Body of pancreas (tissue), 4 donors: ENCODE data around the gene RNF169. TPM values are rescaled to one million over a fixed set of nuclear protein-coding genes. Genes with fewer than 3 reads are reported as not detected.

Experiments used
- ATAC-seq: fragments of 150-250 bp; one replicate; pipeline ENCODE4 v1.9.1; 2016
- DNase-seq, 4 donors: peaks; one replicate each; pipeline ENCODE4 v3.0.0-alpha.2; 2019
- H3K27ac ChIP-seq, 4 donors: fragments of 200-600 bp; sonication (generic); 1 replicate in 3 of 4; 2 replicates in 1 of 4; pipeline versions ENCODE4 v1.5.1 to v1.6.1; 2016 to 2019; ENCODE audit warnings: mild to moderate bottlenecking in 1 of 4, mixed read lengths in 1 of 4, moderate library complexity in 1 of 4
- H3K27me3 ChIP-seq, 2 donors: fragments of 200-600 bp; sonication (generic); one replicate each; pipeline ENCODE4 v1.6.0; 2016; ENCODE audit warnings: mild to moderate bottlenecking in 1 of 2
- H3K36me3 ChIP-seq, 2 donors: fragments of 200-600 bp; sonication (generic); replicated peaks in 1 of 2; 2 replicates each; pipeline ENCODE4 v1.5.1; 2016; ENCODE audit warnings: low read depth in 2 of 2; ENCODE audit not compliant: insufficient read depth in 1 of 2
- H3K4me1 ChIP-seq: fragments of 200-600 bp; sonication (generic); one replicate; pipeline ENCODE4 v1.6.0; 2016
- H3K4me3 ChIP-seq, 2 donors: fragments of 200-600 bp; sonication (generic); 1 replicate in 1 of 2; 2 replicates in 1 of 2; pipeline ENCODE4 v1.5.1; 2016 to 2019
- H3K9me3 ChIP-seq, 3 donors: fragments of 200-600 bp; sonication (generic); 1 replicate in 2 of 3; 2 replicates in 1 of 3; pipeline ENCODE4 v1.5.1; 2016
- POLR2A ChIP-seq, 3 donors: fragments of 450-650 bp; IDR thresholded peaks; one replicate each; pipeline ENCODE4 v1.6.1; 2016; ENCODE audit warnings: antibody characterized with exemption in 3 of 3, mild to moderate bottlenecking in 2 of 3
- WGBS, 2 donors: methylation state at CpG; one replicate each; pipeline ENCODE4 v1.1.5; 2017; 5-methylcytosine and 5-hydroxymethylcytosine counted together
- intact Hi-C: fragments of 100-400 bp; cut with DNase I; formaldehyde crosslinking; loops from one replicate; pipeline ENCODE4 v1.15.1; 2023
- total RNA-seq, 2 donors: library from RNA; depleted of rRNA; stranded (reverse); fragments of >200 nt; gene quantifications; one replicate each; pipeline ENCODE4 v1.1.0, GENCODE V29; 2016
- TF ChIP-seq, protein P1 (sequence below), 7 experiments: fragments of 450-650 bp in 4 of 7; fragments of 200-600 bp in 3 of 7; sonication (generic) in 3 of 7; IDR thresholded peaks; one replicate each; pipeline ENCODE4 v1.5.1; 2016 to 2019; ENCODE audit warnings: antibody characterized with exemption in 7 of 7

Gene RNF169
- total RNA-seq, 2 donors from 2014 or later = 10.2 to 15.0 TPM

DNA sequence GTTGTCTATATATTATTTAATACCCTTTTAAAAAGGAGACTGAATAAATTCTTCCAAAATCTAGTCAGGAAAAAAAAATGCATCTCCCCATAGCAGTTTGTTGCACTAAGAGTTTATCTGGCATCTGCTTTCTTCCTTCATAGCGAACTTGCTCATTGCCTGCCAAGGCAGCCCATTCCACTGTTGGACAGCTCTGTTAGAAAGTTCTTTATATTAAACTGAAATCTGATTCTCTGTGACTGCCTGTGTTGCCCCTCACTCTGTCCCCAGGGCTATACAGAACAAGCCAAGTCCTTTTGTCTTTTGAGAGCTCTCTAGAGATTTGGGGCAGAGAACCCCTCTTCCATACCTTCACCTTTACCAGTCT is 14.1 kb upstream of the RNF169 start:
- H3K4me3 ChIP-seq = no peak overlapping the region
- WGBS, 2 donors = 82 to 92% methylated on average over 1 of the region's 1 CpG

DNA sequence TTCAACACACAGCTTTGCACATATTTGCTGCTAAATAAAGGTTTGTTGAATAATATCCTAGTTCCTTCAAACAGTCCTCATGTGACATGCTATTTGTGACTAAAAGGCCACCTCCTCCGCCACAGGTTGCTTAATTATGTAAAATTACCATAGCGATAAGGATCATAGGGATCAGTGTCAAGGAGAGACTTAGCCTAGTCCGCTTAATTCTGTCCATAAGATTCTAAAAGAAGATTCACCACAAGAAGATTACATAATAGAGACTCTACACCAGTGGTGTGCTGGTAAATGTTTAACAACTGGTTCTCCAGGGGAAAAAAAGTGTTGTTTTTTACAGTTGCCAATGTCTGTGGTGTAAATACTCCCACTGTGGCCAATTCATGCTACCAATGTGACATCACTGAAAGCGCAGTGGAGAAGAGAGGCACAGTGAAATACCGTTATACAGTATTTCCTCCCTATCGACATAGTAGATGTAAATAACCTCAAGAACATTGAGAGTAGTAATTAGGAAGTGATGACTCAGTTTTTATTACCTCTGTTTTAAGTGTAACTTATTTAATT is 13.2 kb upstream of the RNF169 start:
- DNase-seq (no peak), ATAC-seq (no peak)
- Histone ChIP-seq H3K27ac (no peak overlapping the region), H3K9me3 (no peaks in the 10 kb centered on the region), H3K4me3 (no peak overlapping the region), H3K4me1 (peaks cover 16% of the 10 kb centered on the region), H3K36me3 (no peaks in the 10 kb centered on the region), H3K27me3 (peaks cover 0 to 5% of the 10 kb centered on the region in 2 donors)
- TF ChIP-seq POLR2A (IDR thresholded peaks at IDR 0.05) = no peak
- TF ChIP-seq, protein P1, sequence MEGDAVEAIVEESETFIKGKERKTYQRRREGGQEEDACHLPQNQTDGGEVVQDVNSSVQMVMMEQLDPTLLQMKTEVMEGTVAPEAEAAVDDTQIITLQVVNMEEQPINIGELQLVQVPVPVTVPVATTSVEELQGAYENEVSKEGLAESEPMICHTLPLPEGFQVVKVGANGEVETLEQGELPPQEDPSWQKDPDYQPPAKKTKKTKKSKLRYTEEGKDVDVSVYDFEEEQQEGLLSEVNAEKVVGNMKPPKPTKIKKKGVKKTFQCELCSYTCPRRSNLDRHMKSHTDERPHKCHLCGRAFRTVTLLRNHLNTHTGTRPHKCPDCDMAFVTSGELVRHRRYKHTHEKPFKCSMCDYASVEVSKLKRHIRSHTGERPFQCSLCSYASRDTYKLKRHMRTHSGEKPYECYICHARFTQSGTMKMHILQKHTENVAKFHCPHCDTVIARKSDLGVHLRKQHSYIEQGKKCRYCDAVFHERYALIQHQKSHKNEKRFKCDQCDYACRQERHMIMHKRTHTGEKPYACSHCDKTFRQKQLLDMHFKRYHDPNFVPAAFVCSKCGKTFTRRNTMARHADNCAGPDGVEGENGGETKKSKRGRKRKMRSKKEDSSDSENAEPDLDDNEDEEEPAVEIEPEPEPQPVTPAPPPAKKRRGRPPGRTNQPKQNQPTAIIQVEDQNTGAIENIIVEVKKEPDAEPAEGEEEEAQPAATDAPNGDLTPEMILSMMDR (IDR thresholded peaks at IDR 0.05) = no peak
- WGBS, 2 donors = 88 to 95% methylated on average over 6 of the region's 6 CpGs
- intact Hi-C loops = loop anchor here (10.0 kb wide), 1 partner anchor 91 kb away; no protein-coding TSS in a partner anchor

More for the DNA sequence above, 14.1 kb upstream of the RNF169 start:
- H3K4me1 ChIP-seq = peaks cover 16% of the 10 kb centered on the region
- no peak overlapping the region for H3K27ac ChIP-seq
- TF ChIP-seq, protein P1 (IDR thresholded peaks at IDR 0.05) = no peak
- no peak for DNase-seq
- H3K27me3 ChIP-seq = peaks cover 0 to 7% of the 10 kb centered on the region in 2 donors
- intact Hi-C loops = loop anchor here (10.0 kb wide), 1 partner anchor 90 kb away; no protein-coding TSS in a partner anchor
- no peaks in the 10 kb centered on the region for H3K36me3 ChIP-seq
- no peak for ATAC-seq
- no peaks in the 10 kb centered on the region for H3K9me3 ChIP-seq

DNA sequence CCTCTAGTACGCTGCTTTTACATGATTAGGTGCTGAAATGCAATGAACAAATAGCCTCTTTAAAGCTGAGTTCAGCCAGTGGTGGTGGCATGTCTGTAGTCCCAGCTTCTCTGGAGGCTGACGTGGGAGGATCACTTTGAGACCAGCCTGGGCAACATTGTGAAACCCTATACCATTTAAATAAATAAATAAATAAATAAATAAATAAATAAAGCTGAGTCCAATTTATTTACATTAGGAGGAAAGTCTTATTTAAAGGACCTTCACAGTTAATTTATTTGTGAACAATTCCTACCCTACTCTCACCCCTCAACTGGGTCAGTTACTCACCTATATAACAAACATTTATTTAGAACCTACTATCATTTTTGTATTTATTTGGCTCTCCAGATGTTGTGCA is 12.6 kb upstream of the RNF169 start:
- H3K9me3 ChIP-seq = no peaks in the 10 kb centered on the region
- DNase-seq (no peak), ATAC-seq (no peak)
- H3K4me3 ChIP-seq = no peak overlapping the region
- WGBS, 2 donors = 85 to 90% methylated on average over 2 of the region's 2 CpGs
- intact Hi-C loops = loop anchor here (10.0 kb wide), 1 partner anchor 91 kb away; no protein-coding TSS in a partner anchor
- H3K4me1 ChIP-seq = peaks cover 12% of the 10 kb centered on the region
- no peaks in the 10 kb centered on the region for H3K27me3 ChIP-seq
- H3K36me3 ChIP-seq = no peaks in the 10 kb centered on the region
- H3K27ac ChIP-seq = no peak overlapping the region
- TF ChIP-seq, protein P1 (IDR thresholded peaks at IDR 0.05) = no peak
- no peak for TF ChIP-seq POLR2A (IDR thresholded peaks at IDR 0.05)

DNA sequence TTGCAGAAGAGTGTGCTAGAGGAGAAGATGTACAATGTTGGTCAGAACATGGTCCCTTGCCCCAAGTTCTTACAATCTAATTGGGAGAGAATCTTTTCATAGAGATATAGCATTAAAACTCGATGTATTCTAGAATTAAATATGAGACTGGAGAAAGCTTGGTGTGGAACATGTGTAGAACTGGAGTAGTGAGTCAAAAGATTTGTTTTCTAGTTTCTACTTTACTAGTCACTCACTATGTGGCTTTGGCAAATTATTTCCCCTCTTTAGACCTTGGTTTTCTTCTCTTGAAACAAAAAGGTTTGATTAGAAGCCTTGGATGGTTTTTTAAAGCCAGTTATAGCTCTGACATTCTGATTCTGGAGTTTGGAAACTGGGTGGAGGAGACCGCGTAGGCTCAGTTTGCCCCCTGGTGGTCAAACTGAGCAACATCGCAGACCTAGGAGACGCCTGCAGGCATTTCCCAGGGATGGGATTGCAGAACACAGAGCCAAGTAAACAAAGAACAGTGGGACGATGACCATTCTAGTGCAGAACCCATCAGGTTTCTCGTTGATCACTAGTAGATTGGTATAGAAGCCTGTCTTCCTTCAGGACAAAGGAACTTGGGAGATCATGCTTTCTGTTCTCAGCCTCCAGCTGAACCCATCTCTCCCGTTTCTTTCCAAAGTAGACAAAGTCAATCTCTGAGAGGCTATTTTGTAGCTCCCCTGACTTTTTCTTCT is 8.9 kb upstream of the RNF169 start:
- 15 to 17% methylated on average over 8 of the region's 8 CpGs for WGBS, 2 donors
- H3K4me3 ChIP-seq = no peak overlapping the region
- H3K36me3 ChIP-seq = no peaks in the 10 kb centered on the region
- H3K27ac ChIP-seq = no peak overlapping the region
- no peaks in the 10 kb centered on the region for H3K27me3 ChIP-seq
- DNase-seq = peak; percentile 50 to 68 (median 64)
- ATAC-seq = peak; percentile 95
- H3K4me1 ChIP-seq = no peaks in the 10 kb centered on the region
- intact Hi-C loops = loop anchor here (10.0 kb wide), 1 partner anchor 95 kb away; no protein-coding TSS in a partner anchor
- TF ChIP-seq, protein P1 (IDR thresholded peaks at IDR 0.05) = peak; percentile 73 to 88 (median 79)
- no peak for TF ChIP-seq POLR2A (IDR thresholded peaks at IDR 0.05)
- no peaks in the 10 kb centered on the region for H3K9me3 ChIP-seq
